ENCODE measurements around the gene MAPKAPK5. TPM values are rescaled to one million over a fixed set of nuclear protein-coding genes. Genes with fewer than 3 reads are reported as not detected.

Gene MAPKAPK5
- total and polyA plus RNA-seq, 10 of the 15 experiments (the other 5 are each of a cell fraction or from before 2014, with no cell fraction given), result 12.6 to 54.3 (median 41.5) TPM

GRCh38 chr12:111806304-111806703 lies 35.7 kb upstream of the MAPKAPK5 start (continued):
- TF ChIP-seq ZBTB40 (IDR thresholded peaks at IDR 0.05; ENCODE audit: borderline replicate concordance) (no peak), E2F8 (IDR thresholded peaks at IDR 0.05; ENCODE audit: low read depth, partially characterized antibody) (no peak)

- in situ Hi-C loops (cut with MboI) (no loop called here), intact Hi-C loops (cut with micrococcal nuclease; ENCODE audit: unreplicated experiment) (no loop called here)
- H2AFZ ChIP-seq (ENCODE audit: control insufficient read depth, low read depth, low read length), result no peak overlapping the region
- H3K27ac ChIP-seq (ENCODE audit: control insufficient read depth, insufficient read depth), result no peak overlapping the region
- no TSS peak for BruUV-seq (replicated peaks)
- no peaks in the 10 kb centered on the region for H3K36me3 ChIP-seq (ENCODE audit: control insufficient read depth in 2 of 2, insufficient read depth in 2 of 2, low read length in 1 of 2)
- 90% methylated on average over 7 of the region's 7 CpGs for WGBS (ENCODE audit: insufficient coverage, insufficient replicate concordance, low lambda C conversion rate, missing lambda C conversion rate)
- ChIA-PET POLR2A (interaction anchor here (0.6 kb wide), 2 partner anchors 42 to 1510 kb away, joined by 3 to 4 read pairs; no protein-coding TSS in a partner anchor), CTCF (interaction anchor here (0.9 kb wide), 1 partner anchor 26 kb away, joined by 3 read pairs; no protein-coding TSS in a partner anchor), RAD21 (ENCODE audit: unreplicated experiment) (interaction anchor here (0.9 to 1.0 kb wide), 2 partner anchors 9 to 53 kb away, joined by 3 to 4 read pairs; no protein-coding TSS in a partner anchor), SMC1A (ENCODE audit: uncharacterized antibody, unreplicated experiment) (interaction anchor here (0.6 kb wide), 1 partner anchor 47 kb away, joined by 4 read pairs; no protein-coding TSS in a partner anchor)
- no peaks in the 10 kb centered on the region for H3K27me3 ChIP-seq (replicated peaks in 1 of 2; ENCODE audit: control insufficient read depth in 2 of 2, insufficient read depth in 2 of 2, low read length in 1 of 2)
- no peak for ATAC-seq
- no peaks in the 10 kb centered on the region for H4K20me1 ChIP-seq (ENCODE audit: control insufficient read depth, insufficient read depth)
- no peak for DNase-seq (ENCODE audit: low read depth, low spot score)
- no peaks in the 10 kb centered on the region for H3K9me3 ChIP-seq (replicated peaks; ENCODE audit: control insufficient read depth, insufficient read depth, low read length)
- no peaks in the 10 kb centered on the region for H3K4me1 ChIP-seq (ENCODE audit: control insufficient read depth, insufficient read depth, low read length)
- no peak for FAIRE-seq
- H3K9ac ChIP-seq (ENCODE audit: control insufficient read depth, insufficient read depth, low read length), result no peak overlapping the region
- no peak overlapping the region for H3K4me3 ChIP-seq
- H3K4me2 ChIP-seq (ENCODE audit: control insufficient read depth, insufficient read depth), result no peak overlapping the region
- H3K79me2 ChIP-seq (ENCODE audit: control insufficient read depth, insufficient read depth, low read length), result no peaks in the 10 kb centered on the region
- TF ChIP-seq NRF1 (conservative IDR thresholded peaks at IDR 0.05; ENCODE audit: low read depth, low read length), result no peak
- TF ChIP-seq NR2C2 (IDR thresholded peaks at IDR 0.05; ENCODE audit: borderline replicate concordance, control insufficient read depth, insufficient read length, low read depth), result no peak
- no peak for TF ChIP-seq TBL1XR1 (IDR thresholded peaks at IDR 0.05; ENCODE audit: low read depth, low read length)
- TF ChIP-seq TCF7 (IDR thresholded peaks at IDR 0.05; ENCODE audit: borderline replicate concordance), result no peak
- no peak for TF ChIP-seq NFYB (IDR thresholded peaks at IDR 0.05; ENCODE audit: insufficient read depth, low read depth, low read length)
- no peak for TF ChIP-seq CTCF (IDR thresholded peaks at IDR 0.05 in 2 of 3, conservative IDR thresholded peaks at IDR 0.05 in 1 of 3; ENCODE audit: control insufficient read depth in 2 of 3, extremely low read depth in 1 of 3, insufficient read depth in 1 of 3, low read depth in 3 of 3, low read length in 3 of 3)
- TF ChIP-seq USF2 (IDR thresholded peaks at IDR 0.05; ENCODE audit: borderline replicate concordance, low read depth, low read length), result no peak
Observed at GRCh38 chr12:111807232-111807631, 34.8 kb upstream of the MAPKAPK5 start.
